PC-3 (cell line): Measurements from ENCODE around the gene KYAT1.

Source experiments
- EZH2phosphoT487 ChIP-seq: fragments of 300-600 bp; sonication (generic); IDR thresholded peaks from 2 replicates; pipeline ENCODE4 v1.6.1; 2018; ENCODE audit warnings: mild to moderate bottlenecking, antibody characterized with exemption, low read length, borderline replicate concordance
- TF ChIP-seq, protein P1 (sequence below): fragments of 300-600 bp; sonication (generic); conservative IDR thresholded peaks from 2 replicates; pipeline ENCODE4 v1.5.1; 2017; ENCODE audit warnings: antibody characterized with exemption, low read depth, mild to moderate bottlenecking, low read length

GRCh38 chr9:128846680-128847030, 35.1 kb downstream of the KYAT1 start:
- TF ChIP-seq, protein P1, sequence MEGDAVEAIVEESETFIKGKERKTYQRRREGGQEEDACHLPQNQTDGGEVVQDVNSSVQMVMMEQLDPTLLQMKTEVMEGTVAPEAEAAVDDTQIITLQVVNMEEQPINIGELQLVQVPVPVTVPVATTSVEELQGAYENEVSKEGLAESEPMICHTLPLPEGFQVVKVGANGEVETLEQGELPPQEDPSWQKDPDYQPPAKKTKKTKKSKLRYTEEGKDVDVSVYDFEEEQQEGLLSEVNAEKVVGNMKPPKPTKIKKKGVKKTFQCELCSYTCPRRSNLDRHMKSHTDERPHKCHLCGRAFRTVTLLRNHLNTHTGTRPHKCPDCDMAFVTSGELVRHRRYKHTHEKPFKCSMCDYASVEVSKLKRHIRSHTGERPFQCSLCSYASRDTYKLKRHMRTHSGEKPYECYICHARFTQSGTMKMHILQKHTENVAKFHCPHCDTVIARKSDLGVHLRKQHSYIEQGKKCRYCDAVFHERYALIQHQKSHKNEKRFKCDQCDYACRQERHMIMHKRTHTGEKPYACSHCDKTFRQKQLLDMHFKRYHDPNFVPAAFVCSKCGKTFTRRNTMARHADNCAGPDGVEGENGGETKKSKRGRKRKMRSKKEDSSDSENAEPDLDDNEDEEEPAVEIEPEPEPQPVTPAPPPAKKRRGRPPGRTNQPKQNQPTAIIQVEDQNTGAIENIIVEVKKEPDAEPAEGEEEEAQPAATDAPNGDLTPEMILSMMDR: no peak
- no peak for TF ChIP-seq EZH2phosphoT487
